HG03378 (cell line): ENCODE results near the gene CPSF6.
A peak's percentile ranks its signal among the peaks of the same experiment; 100 is the strongest.
"Not testable (repeated sequence)": the region's sequence is repeated elsewhere in the genome, so short reads cannot be mapped to it uniquely, and the experiment has no call there.

Source experiments
- ATAC-seq: cut with Tn5 transposase; IDR thresholded peaks from one replicate; pipeline ENCODE4 v1.9.1; 2021; ENCODE audit warnings: mild to moderate bottlenecking, moderate library complexity; ENCODE audit not compliant: unreplicated experiment

Gene CPSF6

DNA sequence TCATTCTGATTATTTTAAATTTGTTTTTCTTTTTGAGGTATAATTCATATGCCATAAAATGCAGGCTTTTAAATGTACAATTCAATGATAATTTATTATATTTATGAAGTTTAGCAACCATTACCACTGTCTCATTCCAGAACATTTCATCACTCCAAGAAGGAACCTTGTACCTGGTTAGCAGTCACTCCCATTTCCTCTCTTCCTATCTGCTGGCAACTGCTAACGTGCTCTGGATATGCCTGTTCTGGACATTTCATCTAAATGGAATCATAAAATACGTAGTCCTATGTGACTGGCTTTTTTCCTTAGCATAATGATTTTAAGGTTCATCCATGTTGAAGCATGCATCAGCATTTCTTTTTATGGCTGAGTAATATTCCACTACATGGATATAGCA is 15.5 kb downstream of the CPSF6 start:
- ATAC-seq = no peak

DNA sequence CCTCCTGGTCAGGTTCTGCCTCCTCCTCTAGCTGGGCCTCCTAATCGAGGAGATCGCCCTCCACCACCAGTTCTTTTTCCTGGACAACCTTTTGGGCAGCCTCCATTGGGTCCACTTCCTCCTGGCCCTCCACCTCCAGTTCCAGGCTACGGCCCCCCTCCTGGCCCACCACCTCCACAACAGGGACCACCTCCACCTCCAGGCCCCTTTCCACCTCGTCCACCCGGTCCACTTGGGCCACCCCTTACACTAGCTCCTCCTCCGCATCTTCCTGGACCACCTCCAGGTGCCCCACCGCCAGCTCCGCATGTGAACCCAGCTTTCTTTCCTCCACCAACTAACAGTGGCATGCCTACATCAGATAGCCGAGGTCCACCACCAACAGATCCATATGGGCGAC is 19.3 kb downstream of the CPSF6 start:
- no peak for ATAC-seq

DNA sequence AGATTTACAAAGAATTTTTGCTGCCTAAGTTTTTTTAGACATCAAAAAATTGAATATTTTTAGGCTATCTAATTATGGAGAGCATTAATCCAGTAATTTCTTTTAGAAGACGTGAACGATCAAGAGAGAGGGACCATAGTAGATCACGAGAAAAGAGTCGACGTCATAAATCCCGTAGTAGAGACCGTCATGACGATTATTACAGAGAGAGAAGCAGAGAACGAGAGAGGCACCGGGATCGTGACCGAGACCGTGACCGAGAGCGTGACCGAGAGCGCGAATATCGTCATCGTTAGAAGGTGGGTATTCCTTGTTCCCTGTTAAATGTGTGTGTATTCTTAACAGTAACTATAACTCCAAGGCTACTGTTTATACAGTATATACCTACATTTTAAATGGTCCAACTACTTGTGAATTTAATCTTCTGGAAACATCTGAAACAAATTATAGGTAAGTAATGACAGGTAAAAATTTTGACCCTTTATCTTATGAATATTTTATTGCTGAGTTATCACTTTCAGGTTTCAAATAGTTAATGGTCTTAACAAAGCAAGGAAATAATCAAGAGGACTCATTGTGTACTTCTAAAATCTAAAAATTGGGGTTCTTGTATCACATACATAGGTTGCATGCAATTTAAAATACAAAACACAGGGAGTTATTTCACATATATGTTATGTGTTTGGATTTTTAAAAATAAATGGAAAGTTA is 23.1 kb downstream of the CPSF6 start:
- ATAC-seq = no peak

DNA sequence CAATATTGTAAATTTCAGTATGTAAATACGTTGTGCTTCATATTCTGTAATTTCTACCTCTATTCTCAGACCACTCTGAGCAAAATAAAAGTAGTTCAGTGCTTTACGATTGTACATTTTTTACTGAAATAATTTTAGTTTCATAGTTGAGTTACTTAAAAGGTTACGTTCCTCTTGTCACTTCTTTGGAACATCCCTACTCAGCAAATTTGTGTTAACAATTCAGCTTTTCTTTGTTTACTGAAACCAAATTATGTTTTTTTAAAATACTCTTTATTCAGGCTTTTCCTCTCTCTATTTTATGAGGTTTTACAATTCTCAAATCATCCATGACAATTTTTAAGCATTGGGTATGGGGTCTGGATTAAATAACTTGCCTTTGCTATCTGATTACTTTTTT is 25.8 kb downstream of the CPSF6 start:
- no peak for ATAC-seq

DNA sequence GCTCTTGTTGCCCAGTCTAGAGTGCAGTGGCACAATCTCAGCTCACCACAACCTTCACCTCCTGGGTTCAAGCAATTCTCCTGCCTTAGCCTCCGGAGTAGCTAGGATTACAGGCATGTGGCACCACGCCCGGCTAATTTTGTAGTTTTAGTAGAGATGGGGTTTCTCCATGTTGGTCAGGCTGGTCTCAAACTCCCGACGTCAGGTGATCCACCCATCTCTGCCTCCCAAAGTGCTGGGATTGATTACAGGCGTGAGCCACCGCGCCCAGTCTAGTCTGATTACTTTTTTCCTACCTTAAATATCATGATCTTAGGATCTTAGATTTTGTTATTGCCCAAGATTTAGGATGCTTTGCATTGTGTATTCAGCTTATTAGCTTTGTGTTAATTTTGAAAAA is 26.3 kb downstream of the CPSF6 start:
- not testable (repeated sequence) for ATAC-seq

DNA sequence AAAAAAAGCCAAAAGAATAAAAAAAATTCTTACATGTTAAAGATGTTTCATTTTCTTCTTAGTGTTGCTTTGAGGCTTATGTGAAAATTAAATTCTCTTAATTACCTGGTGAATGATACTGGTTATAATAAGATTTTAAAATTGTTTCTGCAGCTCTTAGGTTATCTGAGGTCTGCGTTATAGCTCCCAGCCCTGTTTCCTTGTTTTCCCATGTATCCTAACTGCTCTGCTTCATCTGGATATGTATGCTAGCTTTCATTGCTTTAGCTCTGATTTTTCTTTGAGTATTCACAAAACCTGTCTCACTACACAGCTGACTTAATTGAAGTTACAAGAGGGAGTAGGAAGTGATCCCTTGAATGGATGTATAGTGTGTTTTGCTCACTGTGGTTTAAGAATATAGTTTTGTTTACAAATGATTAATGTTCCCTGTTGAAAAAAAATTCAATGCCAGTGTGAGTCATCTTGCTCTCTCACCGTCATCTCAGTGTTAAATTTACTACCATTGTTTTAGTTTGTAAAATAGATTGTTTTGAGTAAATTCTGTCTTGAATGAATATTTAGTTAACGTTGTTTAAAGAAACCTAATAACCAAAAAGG is 26.8 kb downstream of the CPSF6 start:
- ATAC-seq = no peak

DNA sequence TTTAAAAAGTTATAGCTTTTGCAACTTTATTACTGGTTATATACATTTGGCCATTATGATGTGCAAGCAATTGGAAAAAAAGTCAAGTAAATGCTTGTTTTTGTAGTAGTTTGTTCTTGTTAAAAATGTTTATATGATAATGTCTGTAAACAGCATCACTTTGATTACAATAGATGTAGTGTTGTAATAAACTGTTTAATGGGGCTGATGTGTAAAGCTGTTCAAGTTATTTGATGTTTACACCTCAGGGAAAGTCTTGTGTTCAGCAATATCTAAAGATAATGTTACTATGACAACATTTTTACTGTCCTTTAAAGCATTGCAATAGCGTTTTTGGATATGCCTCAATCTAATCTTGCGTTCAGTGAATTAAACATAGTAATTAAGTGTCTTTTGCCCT is 30.4 kb downstream of the CPSF6 start:
- no peak for ATAC-seq

DNA sequence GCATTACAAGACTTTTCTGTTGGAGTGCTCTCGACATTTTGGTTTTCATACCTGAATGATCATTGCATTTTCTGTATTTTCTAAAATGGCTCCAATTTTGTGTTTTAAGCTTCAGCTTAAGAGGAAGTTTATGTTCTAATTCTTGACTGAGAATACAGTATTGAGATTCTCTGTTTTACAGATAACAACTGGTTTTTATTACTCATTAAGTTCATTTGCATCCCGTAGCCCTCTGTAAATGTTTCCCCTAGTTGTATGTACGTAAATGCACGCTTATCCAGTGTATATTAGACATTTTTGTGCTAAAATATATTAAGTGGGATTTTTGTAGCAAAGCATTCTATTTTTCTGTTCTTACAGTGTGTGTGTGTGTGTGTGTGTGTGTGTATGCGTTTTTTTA is 33.1 kb downstream of the CPSF6 start:
- ATAC-seq = no peak

DNA sequence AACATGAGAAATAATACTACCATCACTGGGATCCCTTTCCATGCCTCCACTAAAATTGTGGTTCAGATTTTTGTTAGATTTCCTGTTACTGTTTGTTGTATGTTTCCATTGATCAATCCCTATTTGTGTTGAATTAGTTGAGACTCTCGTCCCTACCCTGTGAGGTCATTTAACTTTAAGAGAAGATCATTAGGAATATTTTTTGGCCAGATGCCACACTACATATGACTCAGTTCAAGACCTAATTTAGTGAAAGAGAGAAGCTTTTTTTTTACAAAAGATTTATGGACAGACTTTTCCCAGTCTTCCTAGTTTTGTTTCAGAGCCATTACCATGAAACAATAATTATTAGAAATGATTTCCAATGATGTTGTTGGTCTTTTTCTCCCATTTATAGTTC is 35.5 kb downstream of the CPSF6 start:
- ATAC-seq = no peak

DNA sequence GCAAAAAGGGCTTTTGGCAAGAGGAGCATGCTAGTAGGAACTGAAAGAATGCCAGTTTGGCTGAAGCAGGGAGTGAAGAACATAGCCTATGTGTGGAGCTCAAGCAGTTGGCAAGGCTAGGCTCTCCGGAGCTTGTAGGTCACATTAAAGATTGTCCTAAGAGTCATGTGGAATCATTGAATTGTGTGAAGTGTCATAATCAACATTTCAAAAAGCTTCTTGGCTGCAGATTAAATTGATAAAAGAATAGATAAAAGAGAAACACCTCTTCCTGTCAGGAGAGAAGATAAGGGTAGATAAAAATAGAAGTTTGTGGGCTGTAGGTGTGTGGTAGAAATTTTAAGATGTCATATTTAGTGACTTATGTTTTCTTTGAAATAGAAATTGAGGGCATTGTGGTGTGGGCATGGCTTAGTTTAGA is 36.1 kb downstream of the CPSF6 start:
- ATAC-seq = no peak

DNA sequence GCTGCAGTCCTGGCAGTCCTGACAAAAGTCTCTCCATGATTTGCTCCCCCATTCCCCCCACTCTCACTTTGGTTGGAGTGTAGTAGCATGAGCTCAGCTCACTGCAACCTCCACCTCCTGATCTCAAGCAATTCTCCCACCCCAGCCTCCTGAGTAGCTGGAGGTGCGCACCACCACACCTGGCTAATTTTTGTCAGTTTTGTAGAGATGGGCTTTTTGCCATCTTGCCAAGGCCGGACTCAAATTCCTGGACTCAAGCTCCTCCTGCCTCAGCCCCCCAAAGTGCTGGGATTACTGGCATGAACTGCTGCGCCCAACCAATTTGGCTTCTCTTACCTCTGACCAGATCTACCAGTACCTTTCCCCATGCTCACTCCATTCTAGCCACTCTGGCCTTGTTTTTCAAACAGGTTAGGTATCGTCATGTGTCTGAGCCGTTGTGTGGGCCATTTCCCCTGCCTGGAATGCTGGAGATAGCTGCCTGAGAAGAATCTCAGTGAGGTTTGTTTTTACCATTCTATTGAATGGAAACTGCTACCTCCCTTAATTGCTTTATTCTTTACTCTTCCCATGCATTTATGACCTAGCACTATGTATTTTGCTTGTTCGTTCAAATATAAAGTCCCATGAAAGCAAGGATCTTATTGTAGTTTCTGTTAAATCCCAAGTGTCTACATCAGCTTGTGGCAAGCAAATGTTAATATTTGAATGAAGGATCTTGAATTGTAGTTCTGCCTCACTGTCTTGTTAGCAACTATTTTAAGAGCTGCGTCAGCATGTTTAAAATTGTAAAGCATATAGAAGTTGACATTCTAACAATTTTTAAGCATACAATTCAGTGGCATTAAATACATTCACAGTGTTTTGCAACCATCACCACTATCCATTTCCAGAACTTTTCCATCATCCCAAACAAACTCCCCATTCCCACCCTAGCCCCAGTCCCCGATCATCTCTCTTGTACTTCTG is 39.7 kb downstream of the CPSF6 start:
- ATAC-seq = no peak

DNA sequence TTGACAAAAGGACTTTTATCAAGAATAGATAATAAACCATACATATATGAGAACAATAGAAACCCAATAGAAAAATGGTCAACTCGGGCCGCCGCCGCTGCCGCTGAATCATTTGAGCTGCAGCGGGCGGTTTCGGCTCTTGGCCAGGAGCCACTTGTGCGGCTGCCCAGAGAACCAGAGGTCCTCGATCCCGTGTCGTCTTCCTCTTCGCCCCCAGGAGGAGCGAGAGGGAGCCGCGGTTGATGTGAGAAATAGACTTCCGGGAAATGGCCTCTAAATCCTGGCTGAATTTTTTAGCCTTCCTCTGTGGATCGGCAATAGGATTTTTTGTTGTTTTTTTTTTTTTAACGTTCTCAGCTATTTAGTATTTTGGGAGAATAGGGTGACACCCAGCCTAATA is 44.8 kb downstream of the CPSF6 start:
- no peak for ATAC-seq

DNA sequence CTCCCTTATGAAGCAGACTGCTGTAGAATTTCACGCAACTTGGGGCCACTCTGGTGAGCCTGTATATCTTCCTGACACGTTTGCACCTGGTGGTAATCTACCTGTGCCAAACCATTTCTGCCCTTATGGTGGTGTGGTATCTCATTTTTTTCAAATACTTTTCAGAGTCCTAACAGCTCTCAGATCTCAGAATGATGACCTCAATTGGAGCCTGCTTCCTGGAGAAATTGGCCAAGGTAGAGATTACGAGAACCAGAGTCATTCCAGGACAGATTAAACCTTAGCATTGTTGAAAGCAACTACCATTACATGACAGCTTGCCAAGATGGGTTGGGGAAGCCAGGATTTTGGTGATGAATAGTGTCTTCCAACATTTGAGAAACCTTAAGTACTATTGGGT is 48.2 kb downstream of the CPSF6 start:
- ATAC-seq = no peak

DNA sequence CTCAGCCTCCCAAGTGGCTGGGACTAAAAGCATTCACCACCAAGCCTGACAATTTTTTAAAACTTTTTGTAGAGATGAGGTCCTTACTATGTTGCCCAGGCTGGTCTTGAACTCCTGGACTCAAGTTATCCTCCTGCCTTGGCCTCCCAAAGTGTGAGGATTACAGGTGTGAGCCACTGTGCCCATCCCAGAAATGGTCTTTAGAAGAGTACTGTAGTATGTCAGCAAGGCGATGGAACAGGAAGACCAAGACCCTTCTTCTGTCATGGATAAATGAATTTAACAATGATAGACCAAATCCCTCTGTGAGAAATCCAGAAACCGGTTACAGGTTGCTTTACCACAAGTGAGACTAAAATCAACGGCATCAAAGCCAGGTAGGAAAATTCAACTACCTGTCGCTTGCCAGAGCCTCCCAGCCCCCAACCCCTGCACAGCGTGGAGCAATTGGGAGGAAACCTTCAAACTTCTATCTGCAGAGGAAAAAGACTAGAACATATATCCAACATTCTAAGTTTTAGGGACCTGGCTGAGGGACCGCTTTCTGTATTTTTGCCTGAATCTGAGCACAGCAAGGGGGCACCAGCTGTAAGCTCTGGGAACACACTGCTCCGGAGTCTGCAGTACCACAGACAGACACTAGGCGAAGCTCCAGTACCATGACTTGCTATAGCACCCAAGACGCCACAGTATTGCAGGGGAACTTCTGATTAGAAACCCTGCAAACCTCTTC is 51.3 kb downstream of the CPSF6 start:
- peak; percentile 99 for ATAC-seq

DNA sequence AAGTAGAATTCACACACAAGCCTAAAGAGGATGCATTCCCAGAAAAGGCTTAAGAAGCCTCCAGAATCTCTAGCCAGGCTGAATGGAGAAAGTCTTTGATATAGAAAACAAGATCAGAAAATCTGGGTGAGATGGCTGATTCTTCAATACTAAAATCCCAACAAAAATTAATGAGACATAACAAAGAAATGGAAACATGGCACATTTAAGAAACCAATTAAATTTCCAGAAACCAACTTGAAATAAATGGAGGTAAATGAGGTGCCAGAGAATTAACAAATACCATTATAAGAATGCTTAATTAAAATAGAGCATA is 51.9 kb downstream of the CPSF6 start:
- ATAC-seq = no peak

DNA sequence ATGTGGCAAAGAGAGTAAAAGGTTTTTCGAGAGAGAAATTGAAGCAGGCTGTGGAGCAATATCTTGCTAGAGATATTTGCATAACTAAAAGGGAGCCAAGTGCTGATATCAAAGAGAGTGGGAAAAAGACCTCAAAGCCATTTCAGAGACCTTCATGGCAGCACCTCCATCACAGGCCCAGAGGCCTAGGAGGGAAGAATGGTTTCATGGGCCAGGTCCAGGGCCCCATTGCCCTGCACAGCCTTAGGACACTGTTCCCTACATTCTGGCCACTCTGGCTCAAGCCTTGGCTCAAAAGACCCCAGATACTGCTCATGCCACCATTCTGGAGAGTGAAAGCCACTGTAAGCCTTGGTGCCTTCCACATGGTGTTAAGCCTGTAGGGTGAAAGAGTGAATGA is 58.8 kb downstream of the CPSF6 start:
- ATAC-seq = no peak

DNA sequence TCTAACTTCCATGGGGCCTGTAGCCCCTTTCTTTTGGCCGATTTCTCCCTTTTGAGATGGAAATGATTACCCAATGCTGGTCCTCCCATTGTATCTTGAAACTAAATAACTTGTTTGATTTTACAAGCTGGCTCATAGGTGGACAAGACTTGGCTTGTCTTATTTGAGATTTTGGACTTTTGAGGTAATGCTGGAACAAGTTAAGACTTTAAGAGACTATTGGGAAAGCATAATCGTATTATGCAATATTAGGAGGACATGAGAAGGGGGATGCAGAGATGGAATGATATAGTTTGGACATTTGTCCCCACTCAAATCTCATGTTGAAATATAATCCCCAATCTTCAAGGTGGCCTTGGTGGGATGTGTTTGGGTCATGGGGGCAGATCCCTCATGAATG is 59.6 kb downstream of the CPSF6 start:
- no peak for ATAC-seq

DNA sequence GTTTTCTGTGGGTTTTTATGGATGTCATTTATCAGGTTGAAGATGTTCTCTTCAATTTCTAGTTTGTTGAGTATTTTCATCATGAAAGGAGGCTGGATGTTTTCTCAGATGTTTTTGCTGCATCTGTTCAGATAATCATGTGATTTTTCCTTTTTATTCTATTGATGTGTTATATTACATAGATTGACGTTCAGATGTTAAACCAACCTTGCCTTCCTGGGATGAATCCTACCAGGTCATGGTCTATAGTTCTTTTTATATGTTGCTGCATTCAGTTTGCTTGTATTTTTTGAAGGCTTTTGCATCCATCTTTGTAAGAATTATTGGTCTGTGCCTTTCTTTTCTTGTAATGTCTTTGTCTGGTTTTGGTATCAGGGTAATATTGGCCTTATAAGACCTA is 64.9 kb downstream of the CPSF6 start:
- ATAC-seq = no peak

DNA sequence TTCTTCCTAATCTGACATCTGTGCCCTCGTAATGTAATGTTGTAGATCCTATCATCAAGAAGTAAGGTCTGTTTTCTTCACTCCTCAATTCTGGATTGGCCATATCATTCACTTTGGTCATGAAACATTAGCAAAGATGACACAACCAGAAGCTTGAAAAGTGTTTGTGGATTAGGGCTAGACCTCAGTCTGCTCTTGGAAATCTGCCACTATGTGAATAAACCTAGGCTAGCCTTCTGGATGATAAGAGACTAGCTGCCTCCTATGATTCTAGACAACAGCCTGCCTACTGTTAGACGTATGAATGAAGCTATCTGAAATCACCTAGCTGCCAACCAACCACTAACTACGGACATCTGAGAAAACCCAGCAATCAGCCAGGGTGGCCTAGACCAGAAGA is 70.1 kb downstream of the CPSF6 start:
- ATAC-seq = no peak

DNA sequence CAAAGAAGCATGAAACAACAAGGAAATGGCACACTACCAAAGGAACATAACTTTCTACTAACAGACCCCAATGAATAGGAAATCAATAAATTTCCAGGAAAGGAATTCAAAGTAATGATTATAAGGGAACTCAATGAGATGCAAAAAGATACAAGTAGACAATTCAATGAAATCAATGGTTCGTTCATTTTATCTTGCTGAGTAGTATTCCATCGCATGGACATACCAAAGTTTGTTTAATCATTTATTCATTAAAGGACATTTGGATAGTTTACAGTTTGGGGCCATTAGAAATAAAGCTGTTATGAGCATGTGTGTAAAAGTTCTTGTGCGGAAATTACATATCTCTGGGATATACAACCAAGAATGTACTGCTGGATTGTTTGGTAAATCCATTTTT is 73.8 kb downstream of the CPSF6 start:
- ATAC-seq = no peak

DNA sequence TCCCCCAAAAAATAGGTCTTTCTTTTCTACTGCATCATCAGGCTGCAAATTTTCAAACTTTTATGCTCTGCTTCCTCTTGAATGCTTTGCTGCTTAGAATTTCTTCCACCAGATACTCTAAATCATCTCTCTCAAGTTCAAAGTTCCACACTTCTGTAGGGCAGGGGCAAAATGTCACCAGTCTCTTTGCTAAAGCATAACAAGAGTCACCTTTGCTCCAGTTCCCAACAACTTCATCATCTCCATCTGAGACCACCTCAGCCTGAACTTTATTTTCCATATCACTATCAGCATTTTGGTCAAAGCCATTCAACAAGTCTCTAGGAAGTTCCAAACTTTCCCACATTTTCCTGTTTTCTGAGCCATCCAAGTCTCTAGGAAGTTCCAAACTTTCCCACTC is 77.4 kb downstream of the CPSF6 start:
- not testable (repeated sequence) for ATAC-seq
